Breast epithelium (tissue), 3 donors: ENCODE measurements around the gene NDST1.

Source experiments
- CTCF ChIP-seq, 3 donors: fragments of 450-650 bp; IDR thresholded peaks; one replicate each; pipeline ENCODE4 v1.5.1; 2016 to 2017; ENCODE audit warnings: antibody characterized with exemption in 3 of 3, mild to moderate bottlenecking in 3 of 3, moderate library complexity in 3 of 3
- POLR2A ChIP-seq: fragments of 450-650 bp; IDR thresholded peaks from one replicate; pipeline ENCODE4 v1.6.1; 2016; ENCODE audit warnings: antibody characterized with exemption, mild to moderate bottlenecking, moderate library complexity
- POLR2AphosphoS5 ChIP-seq, 3 donors: sonication (generic); formaldehyde crosslinking; IDR thresholded peaks; one replicate each; pipeline ENCODE4 v1.6.1; 2017; ENCODE audit warnings: antibody characterized with exemption in 3 of 3

- no peak for TF ChIP-seq CTCF (IDR thresholded peaks at IDR 0.05)
- TF ChIP-seq POLR2A, result no peak
- no peak for TF ChIP-seq POLR2AphosphoS5 (IDR thresholded peaks at IDR 0.05)
These were observed 71.8 kb downstream of the NDST1 start for GRCh38 chr5:150579462-150580400.
